Measurements from ENCODE around the gene JPT1. TPM values are rescaled to one million over a fixed set of nuclear protein-coding genes. Genes with fewer than 3 reads are reported as not detected.
"Not testable (repeated sequence)": the region's sequence is repeated elsewhere in the genome, so short reads cannot be mapped to it uniquely, and the experiment has no call there.

JPT1 gene
- total RNA-seq, 1 donor from 2014 or later, result 282 TPM

- Mint-ChIP-seq H3K36me3 (ENCODE audit: low read depth, unreplicated experiment) (no peaks in the 10 kb centered on the region), H3K4me3 (ENCODE audit: unreplicated experiment) (no peak overlapping the region), H3K4me1 (ENCODE audit: low read depth, unreplicated experiment) (peaks cover 6% of the 10 kb centered on the region), H3K27ac (ENCODE audit: unreplicated experiment) (no peak overlapping the region), H3K9me3 (ENCODE audit: unreplicated experiment) (no peaks in the 10 kb centered on the region), H3K27me3 (ENCODE audit: low read depth, unreplicated experiment) (no peaks in the 10 kb centered on the region)
- Histone ChIP-seq H3K4me3 (ENCODE audit: insufficient read depth, low read depth, low read length) (no peak overlapping the region), H3K9ac (ENCODE audit: low read length) (no peak overlapping the region), H2AFZ (ENCODE audit: low read depth, low read length) (no peak overlapping the region), H3K9me3 (ENCODE audit: insufficient read depth, low read depth, low read length) (no peaks in the 10 kb centered on the region), H3K79me2 (ENCODE audit: insufficient read depth, low read length) (peaks cover 24% of the 10 kb centered on the region), H3K27ac (ENCODE audit: low read depth, low read length) (no peak overlapping the region), H3K4me1 (ENCODE audit: insufficient read depth, low read length) (peaks cover 12% of the 10 kb centered on the region), H4K20me1 (ENCODE audit: insufficient read depth, low read length) (peaks cover 18% of the 10 kb centered on the region), H3K27me3 (ENCODE audit: insufficient read depth, low read length) (no peaks in the 10 kb centered on the region), H3K4me2 (ENCODE audit: low read length) (no peak overlapping the region), H3K36me3 (ENCODE audit: insufficient read depth, low read length) (peaks cover 19% of the 10 kb centered on the region)
- no peak for TF ChIP-seq EZH2 (IDR thresholded peaks at IDR 0.05; ENCODE audit: insufficient read depth, low read length)
- TF ChIP-seq CTCF (IDR thresholded peaks at IDR 0.05; ENCODE audit: insufficient read depth, low read depth, low read length), result no peak
- DNase-seq (ENCODE audit: low read depth), result no peak
- FAIRE-seq, result no peak
These were observed 21.3 kb downstream of the JPT1 start for GRCh38 chr17:75133001-75133400.

GRCh38 chr17:75132018-75133000 lies 22.0 kb downstream of the JPT1 start:
- H3K27me3 Mint-ChIP-seq (ENCODE audit: low read depth, unreplicated experiment); H3K27me3 ChIP-seq (ENCODE audit: insufficient read depth, low read length); H3K4me1 Mint-ChIP-seq (ENCODE audit: low read depth, unreplicated experiment); H3K9me3 ChIP-seq (ENCODE audit: insufficient read depth, low read depth, low read length); FAIRE-seq; DNase-seq (ENCODE audit: low read depth); H3K36me3 Mint-ChIP-seq (ENCODE audit: low read depth, unreplicated experiment); H3K9me3 Mint-ChIP-seq (ENCODE audit: unreplicated experiment): not testable (repeated sequence)
- H3K4me2 ChIP-seq (ENCODE audit: low read length), result peak overlapping the region; percentile 88
- peaks cover 24% of the 10 kb centered on the region for H3K79me2 ChIP-seq (ENCODE audit: insufficient read depth, low read length)
- H3K4me3 Mint-ChIP-seq (ENCODE audit: unreplicated experiment), result peak overlapping the region; percentile 87
- H3K4me1 ChIP-seq (ENCODE audit: insufficient read depth, low read length), result peaks cover 12% of the 10 kb centered on the region
- peaks cover 19% of the 10 kb centered on the region for H3K36me3 ChIP-seq (ENCODE audit: insufficient read depth, low read length)
- peak overlapping the region; percentile 96 for H2AFZ ChIP-seq (ENCODE audit: low read depth, low read length)
- peak overlapping the region; percentile 63 for H3K27ac ChIP-seq (ENCODE audit: low read depth, low read length)
- peaks cover 18% of the 10 kb centered on the region for H4K20me1 ChIP-seq (ENCODE audit: insufficient read depth, low read length)
- peak overlapping the region; percentile 89 for H3K9ac ChIP-seq (ENCODE audit: low read length)
- H3K4me3 ChIP-seq (ENCODE audit: insufficient read depth, low read depth, low read length), result peak overlapping the region; percentile 73
- H3K27ac Mint-ChIP-seq (ENCODE audit: unreplicated experiment), result peak overlapping the region; percentile 93

GRCh38 chr17:75131278-75132017 lies 22.9 kb downstream of the JPT1 start, which contains the start of gene NT5C:
Gene NT5C, minus strand, starts transcription at chr17:75131742. Its CDS starts 35 bp downstream, at chr17:75131707.
- Histone ChIP-seq H3K27me3 (ENCODE audit: insufficient read depth, low read length) (no peaks in the 10 kb centered on the region), H3K4me1 (ENCODE audit: insufficient read depth, low read length) (peaks cover 12% of the 10 kb centered on the region), H4K20me1 (ENCODE audit: insufficient read depth, low read length) (peaks cover 18% of the 10 kb centered on the region), H3K36me3 (ENCODE audit: insufficient read depth, low read length) (peaks cover 19% of the 10 kb centered on the region), H3K4me3 (ENCODE audit: insufficient read depth, low read depth, low read length) (peak within 1 kb of the TSS; percentile 73), H3K9ac (ENCODE audit: low read length) (peak within 1 kb of the TSS; percentile 89), H3K79me2 (ENCODE audit: insufficient read depth, low read length) (peaks cover 24% of the 10 kb centered on the region), H3K4me2 (ENCODE audit: low read length) (peak within 1 kb of the TSS; percentile 88), H2AFZ (ENCODE audit: low read depth, low read length) (peak within 1 kb of the TSS; percentile 96), H3K9me3 (ENCODE audit: insufficient read depth, low read depth, low read length) (no peaks in the 10 kb centered on the region), H3K27ac (ENCODE audit: low read depth, low read length) (peak within 1 kb of the TSS; percentile 63)
- Mint-ChIP-seq H3K27ac (ENCODE audit: unreplicated experiment) (peak within 1 kb of the TSS; percentile 93), H3K27me3 (ENCODE audit: low read depth, unreplicated experiment) (no peaks in the 10 kb centered on the region), H3K4me3 (ENCODE audit: unreplicated experiment) (peak within 1 kb of the TSS; percentile 87), H3K9me3 (ENCODE audit: unreplicated experiment) (no peaks in the 10 kb centered on the region), H3K36me3 (ENCODE audit: low read depth, unreplicated experiment) (no peaks in the 10 kb centered on the region), H3K4me1 (ENCODE audit: low read depth, unreplicated experiment) (peaks cover 6% of the 10 kb centered on the region)
- FAIRE-seq, result no peak
- no peak for TF ChIP-seq EZH2 (IDR thresholded peaks at IDR 0.05; ENCODE audit: insufficient read depth, low read length)
- peak; percentile 15 for TF ChIP-seq CTCF (IDR thresholded peaks at IDR 0.05; ENCODE audit: insufficient read depth, low read depth, low read length)
- peak; percentile 52 for DNase-seq (ENCODE audit: low read depth)
